Measurements from ENCODE around the gene DECR2.

Gene DECR2

GRCh38 chr16:375212-375611 is 26.5 kb upstream of the DECR2 start:
- Histone ChIP-seq H3K36me3 (ENCODE audit: insufficient read depth, low read length) (no peaks in the 10 kb centered on the region), H3K27me3 (ENCODE audit: insufficient read depth, low read length, poor library complexity, severe bottlenecking) (no peaks in the 10 kb centered on the region), H3K4me1 (ENCODE audit: insufficient read depth, low read length, poor library complexity, severe bottlenecking) (peaks cover 7% of the 10 kb centered on the region), H3K4me3 (ENCODE audit: low read length, poor library complexity, severe bottlenecking) (no peak overlapping the region), H3K9ac (ENCODE audit: low read depth, low read length, poor library complexity, severe bottlenecking) (no peak overlapping the region), H2AFZ (ENCODE audit: low read length) (no peak overlapping the region), H3K4me2 (ENCODE audit: low read depth, low read length, poor library complexity, severe bottlenecking) (no peak overlapping the region), H3K9me3 (ENCODE audit: insufficient read depth, low read depth, low read length) (no peaks in the 10 kb centered on the region), H3F3A (ENCODE audit: low read depth) (no peaks in the 10 kb centered on the region), H4K20me1 (ENCODE audit: insufficient read depth, low read length, poor library complexity, severe bottlenecking) (no peaks in the 10 kb centered on the region), H3K79me2 (ENCODE audit: insufficient read depth, low read length) (peaks cover 10% of the 10 kb centered on the region; the same call in 1 of the 2 replicates), H3K9me2 (replicated peaks; ENCODE audit: low read depth, low read length) (no peaks in the 10 kb centered on the region)
- no peak for TF ChIP-seq CTCF (conservative IDR thresholded peaks at IDR 0.05; ENCODE audit: low read length)
- no peak for TF ChIP-seq EZH2phosphoT487 (IDR thresholded peaks at IDR 0.05; ENCODE audit: borderline replicate concordance)

- Histone ChIP-seq H3F3A (ENCODE audit: low read depth) (no peaks in the 10 kb centered on the region), H3K9me3 (ENCODE audit: insufficient read depth, low read depth, low read length) (no peaks in the 10 kb centered on the region), H3K9me2 (replicated peaks; ENCODE audit: low read depth, low read length) (no peaks in the 10 kb centered on the region), H3K9ac (ENCODE audit: low read depth, low read length, poor library complexity, severe bottlenecking) (no peak overlapping the region), H2AFZ (ENCODE audit: low read length) (no peak overlapping the region), H3K4me1 (ENCODE audit: insufficient read depth, low read length, poor library complexity, severe bottlenecking) (peaks cover 11% of the 10 kb centered on the region), H3K36me3 (ENCODE audit: insufficient read depth, low read length) (no peaks in the 10 kb centered on the region), H3K4me3 (ENCODE audit: low read length, poor library complexity, severe bottlenecking) (no peak overlapping the region), H3K4me2 (ENCODE audit: low read depth, low read length, poor library complexity, severe bottlenecking) (no peak overlapping the region), H4K20me1 (ENCODE audit: insufficient read depth, low read length, poor library complexity, severe bottlenecking) (no peaks in the 10 kb centered on the region), H3K27me3 (ENCODE audit: insufficient read depth, low read length, poor library complexity, severe bottlenecking) (no peaks in the 10 kb centered on the region), H3K79me2 (ENCODE audit: insufficient read depth, low read length) (peaks cover 19% of the 10 kb centered on the region)
- no peak for TF ChIP-seq EZH2phosphoT487 (IDR thresholded peaks at IDR 0.05; ENCODE audit: borderline replicate concordance)
- TF ChIP-seq CTCF (conservative IDR thresholded peaks at IDR 0.05; ENCODE audit: low read length), result no peak
Observed at GRCh38 chr16:375927-376816, 25.5 kb upstream of the DECR2 start.

- H3K4me3 ChIP-seq (ENCODE audit: low read length, poor library complexity, severe bottlenecking), result no peak overlapping the region
- H3K9ac ChIP-seq (ENCODE audit: low read depth, low read length, poor library complexity, severe bottlenecking), result no peak overlapping the region
- H3K9me2 ChIP-seq (replicated peaks; ENCODE audit: low read depth, low read length), result no peaks in the 10 kb centered on the region
- no peak overlapping the region for H3K4me2 ChIP-seq (ENCODE audit: low read depth, low read length, poor library complexity, severe bottlenecking)
- no peaks in the 10 kb centered on the region for H3K9me3 ChIP-seq (ENCODE audit: insufficient read depth, low read depth, low read length)
- H3K79me2 ChIP-seq (ENCODE audit: insufficient read depth, low read length), result peaks cover 21% of the 10 kb centered on the region
- H4K20me1 ChIP-seq (ENCODE audit: insufficient read depth, low read length, poor library complexity, severe bottlenecking), result no peaks in the 10 kb centered on the region
- no peaks in the 10 kb centered on the region for H3K36me3 ChIP-seq (ENCODE audit: insufficient read depth, low read length)
- H3F3A ChIP-seq (ENCODE audit: low read depth), result no peaks in the 10 kb centered on the region
- TF ChIP-seq CTCF (conservative IDR thresholded peaks at IDR 0.05; ENCODE audit: low read length) (no peak), EZH2phosphoT487 (IDR thresholded peaks at IDR 0.05; ENCODE audit: borderline replicate concordance) (no peak)
- no peaks in the 10 kb centered on the region for H3K27me3 ChIP-seq (ENCODE audit: insufficient read depth, low read length, poor library complexity, severe bottlenecking)
- H3K4me1 ChIP-seq (ENCODE audit: insufficient read depth, low read length, poor library complexity, severe bottlenecking), result peaks cover 11% of the 10 kb centered on the region
- no peak overlapping the region for H2AFZ ChIP-seq (ENCODE audit: low read length)
Observed at GRCh38 chr16:376817-377418, 24.8 kb upstream of the DECR2 start.

Data from Loucy (cell line).